Activated naive CD8-positive, alpha-beta T cell (primary cell): Measurements from ENCODE around the gene STX18.
A peak's percentile ranks its signal among the peaks of the same experiment; 100 is the strongest.
"Not testable (repeated sequence)": the region's sequence is repeated elsewhere in the genome, so short reads cannot be mapped to it uniquely, and the experiment has no call there.

Experiments used
- H3K27ac Mint-ChIP-seq: one replicate; pipeline ENCODE4 v1.8.0; 2021; ENCODE audit warnings: mixed read lengths
- H3K27me3 Mint-ChIP-seq: one replicate; pipeline ENCODE4 v1.8.0; 2021; ENCODE audit warnings: mixed read lengths
- H3K36me3 Mint-ChIP-seq: one replicate; pipeline ENCODE4 v1.8.0; 2021; ENCODE audit warnings: mixed read lengths
- H3K4me1 Mint-ChIP-seq: one replicate; pipeline ENCODE4 v1.8.0; 2021; ENCODE audit warnings: low read depth, mixed read lengths
- H3K4me3 Mint-ChIP-seq: one replicate; pipeline ENCODE4 v1.8.0; 2021; ENCODE audit warnings: mild to moderate bottlenecking, mixed read lengths
- H3K9me3 Mint-ChIP-seq: one replicate; pipeline ENCODE4 v1.8.0; 2021; ENCODE audit warnings: low read depth, mixed read lengths

STX18 gene

DNA sequence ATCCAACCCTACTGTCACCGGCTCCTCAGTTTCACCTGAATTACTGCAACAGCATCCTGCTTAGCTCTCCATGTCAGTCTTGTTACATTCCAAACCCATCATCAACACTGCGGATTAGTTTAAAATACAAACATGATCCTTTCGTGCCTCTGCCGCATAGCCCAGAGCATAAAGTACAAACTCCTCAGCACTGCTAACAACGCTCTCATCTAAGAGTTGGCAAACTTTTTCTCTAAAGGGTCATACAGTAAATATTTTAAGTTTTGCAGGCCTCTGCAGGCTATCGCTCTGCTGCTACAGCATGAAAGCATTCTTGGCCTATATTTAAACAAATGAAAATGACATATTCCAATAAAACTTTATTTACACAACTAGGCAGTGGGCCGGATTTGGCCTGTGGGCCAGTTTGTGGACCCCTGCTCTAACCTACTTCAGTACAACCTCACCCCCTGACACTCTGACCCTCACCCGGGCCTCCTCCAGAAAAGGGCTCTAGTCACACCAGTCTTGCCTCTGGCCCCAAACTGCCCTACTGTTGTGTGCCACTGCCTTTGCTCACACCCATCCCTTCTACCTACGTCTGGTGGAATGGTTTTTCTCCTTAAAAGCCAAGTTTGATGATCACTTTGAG, 7.2 kb downstream of the STX18 start:
- Mint-ChIP-seq H3K27ac (no peak overlapping the region), H3K9me3 (no peaks in the 10 kb centered on the region), H3K36me3 (no peaks in the 10 kb centered on the region), H3K4me1 (peaks cover 39% of the 10 kb centered on the region), H3K27me3 (no peaks in the 10 kb centered on the region), H3K4me3 (no peak overlapping the region)

DNA sequence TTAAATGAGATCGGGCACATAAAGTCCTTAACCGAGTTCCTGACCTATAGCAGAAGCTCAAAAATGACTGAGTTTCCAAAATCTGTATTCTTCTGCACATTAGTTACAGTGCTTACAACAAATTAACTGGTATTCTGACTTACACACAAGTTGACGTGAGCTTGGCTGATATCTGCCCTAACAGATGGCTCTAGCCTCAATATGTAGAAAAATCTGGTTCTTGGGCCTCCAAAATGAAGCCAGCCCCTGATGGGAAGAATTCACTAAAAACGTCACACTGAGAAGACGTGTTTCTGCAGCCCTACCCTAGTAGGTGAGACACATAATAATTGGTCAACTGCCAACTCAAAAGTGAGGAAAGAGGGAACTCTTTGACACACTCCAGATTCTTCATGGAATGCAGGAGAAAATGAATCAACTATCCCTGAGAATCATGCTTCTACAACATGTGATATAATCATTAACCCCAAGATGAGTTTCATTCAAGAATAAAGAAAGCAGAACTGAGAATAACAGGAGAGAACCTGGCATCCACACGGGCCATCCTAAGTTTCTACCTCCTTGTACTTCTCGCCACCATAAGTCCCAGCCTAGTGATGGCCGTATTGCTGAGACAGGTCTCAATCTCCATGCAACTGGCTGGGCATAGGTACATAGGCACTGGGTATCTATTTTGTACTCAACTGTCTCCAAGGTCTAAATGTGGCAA, 8.2 kb downstream of the STX18 start:
- H3K27me3 Mint-ChIP-seq: no peaks in the 10 kb centered on the region

DNA sequence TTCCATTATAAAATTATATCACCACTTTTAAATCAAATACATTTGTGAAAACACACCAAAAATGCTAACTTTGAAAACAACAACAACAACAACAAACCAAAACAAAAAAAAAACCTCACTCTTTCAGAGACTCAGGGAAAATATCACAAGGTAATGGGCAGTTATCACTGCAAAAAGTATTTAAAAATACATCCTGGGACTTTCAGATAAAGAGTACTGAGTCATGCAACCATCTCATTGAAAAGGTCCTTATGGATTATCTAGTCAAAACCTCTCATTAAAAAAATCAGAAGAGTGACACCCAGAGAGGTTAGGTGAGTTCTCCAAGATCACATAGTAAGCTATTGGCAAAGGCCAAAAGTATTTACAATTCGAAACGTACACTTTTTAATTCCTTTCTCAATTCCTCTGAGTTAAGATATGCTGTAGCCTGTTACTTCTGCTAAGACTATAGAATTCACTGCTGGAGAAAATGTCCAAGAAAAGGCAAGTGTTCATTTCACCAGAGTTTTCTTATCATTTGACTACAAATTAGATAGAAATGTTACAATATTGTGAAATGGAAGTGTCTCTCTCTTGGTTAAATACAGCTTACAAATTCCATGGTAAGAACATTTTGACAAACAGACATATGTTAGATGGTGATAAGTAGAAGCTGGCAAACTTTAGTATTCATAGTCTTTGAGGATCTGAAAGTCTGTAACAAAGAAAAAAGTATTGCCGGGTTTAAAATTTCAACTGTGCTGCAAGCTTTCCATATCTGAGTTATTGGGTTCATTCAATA, 9.3 kb downstream of the STX18 start:
- H3K4me1 Mint-ChIP-seq: peaks cover 25% of the 10 kb centered on the region

More for the DNA sequence above, 8.2 kb downstream of the STX18 start:
- Mint-ChIP-seq H3K4me1 (peaks cover 30% of the 10 kb centered on the region), H3K36me3 (no peaks in the 10 kb centered on the region), H3K27ac (no peak overlapping the region), H3K9me3 (no peaks in the 10 kb centered on the region), H3K4me3 (no peak overlapping the region)

DNA sequence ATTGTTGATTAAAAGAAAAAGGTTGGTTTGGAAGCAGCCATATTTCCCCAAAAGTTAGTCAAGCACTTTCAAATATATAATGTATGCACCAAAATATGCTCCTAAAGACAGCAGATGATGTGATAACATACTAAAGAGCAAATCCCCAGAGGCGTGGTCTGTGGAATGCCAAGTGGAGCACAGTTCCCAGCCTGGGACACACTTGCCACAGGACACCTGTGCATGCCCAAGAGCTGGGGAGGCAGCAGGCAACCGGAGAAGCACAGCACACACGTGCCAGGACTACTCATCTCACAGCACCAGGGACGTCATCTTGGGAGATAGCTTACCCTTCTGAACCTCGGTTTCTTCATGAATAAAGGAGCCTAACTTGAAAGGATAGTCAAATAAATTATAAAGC, 12.5 kb downstream of the STX18 start:
- Mint-ChIP-seq H3K36me3 (peaks cover 11% of the 10 kb centered on the region), H3K27ac (no peak overlapping the region), H3K4me1 (peaks cover 22% of the 10 kb centered on the region), H3K27me3 (no peaks in the 10 kb centered on the region), H3K4me3 (no peak overlapping the region), H3K9me3 (no peaks in the 10 kb centered on the region)

More for the DNA sequence above, 9.3 kb downstream of the STX18 start:
- no peak overlapping the region for H3K27ac Mint-ChIP-seq
- no peaks in the 10 kb centered on the region for H3K9me3 Mint-ChIP-seq
- no peak overlapping the region for H3K4me3 Mint-ChIP-seq
- H3K27me3 Mint-ChIP-seq: no peaks in the 10 kb centered on the region
- no peaks in the 10 kb centered on the region for H3K36me3 Mint-ChIP-seq

DNA sequence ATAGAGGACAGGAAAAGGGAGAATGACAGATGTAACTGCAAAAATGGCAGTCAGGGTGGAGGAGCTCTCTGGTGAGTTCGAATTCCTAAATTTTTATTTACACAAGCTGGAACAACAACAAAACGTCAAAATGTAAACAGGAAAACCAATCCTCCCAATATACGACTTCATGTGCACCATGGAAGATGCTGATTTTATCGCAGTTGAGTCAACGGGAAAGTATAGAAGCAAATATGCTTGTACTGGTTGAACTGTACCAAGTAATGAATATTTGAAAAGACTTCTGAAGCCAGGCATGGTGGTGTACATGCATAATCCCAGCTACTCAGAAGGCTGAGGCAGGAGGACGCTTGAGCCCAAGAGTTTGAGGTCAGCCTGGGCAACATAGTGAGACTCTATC, 15.4 kb downstream of the STX18 start:
- peaks cover 32% of the 10 kb centered on the region for H3K4me1 Mint-ChIP-seq
- H3K36me3 Mint-ChIP-seq: peaks cover 11% of the 10 kb centered on the region
- no peak overlapping the region for H3K4me3 Mint-ChIP-seq

DNA sequence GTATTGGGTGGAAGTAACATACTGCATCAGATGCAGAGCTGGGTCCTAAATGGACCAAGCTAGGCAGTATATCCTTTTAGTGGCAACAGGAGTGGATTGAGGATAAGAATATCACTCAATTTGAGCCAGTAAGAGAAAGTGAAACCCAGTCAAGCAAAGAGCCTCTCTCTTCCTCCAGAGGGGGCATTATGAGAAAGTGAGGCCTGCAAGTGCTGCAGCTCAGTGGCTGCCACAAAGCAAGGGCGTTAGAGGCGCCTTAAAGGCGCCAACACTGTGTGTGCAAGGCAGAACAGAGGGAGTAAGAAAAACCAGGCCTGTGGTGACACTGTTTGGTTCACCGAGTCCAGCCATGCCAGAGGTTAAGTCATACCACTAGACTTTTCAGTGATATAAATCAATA, 17.5 kb downstream of the STX18 start:
- Mint-ChIP-seq H3K27ac (peak overlapping the region; percentile 25), H3K27me3 (no peaks in the 10 kb centered on the region), H3K4me3 (no peak overlapping the region), H3K4me1 (peaks cover 49% of the 10 kb centered on the region), H3K36me3 (peaks cover 15% of the 10 kb centered on the region), H3K9me3 (no peaks in the 10 kb centered on the region)

More for the DNA sequence above, 15.4 kb downstream of the STX18 start:
- Mint-ChIP-seq H3K9me3 (no peaks in the 10 kb centered on the region), H3K27ac (no peak overlapping the region), H3K27me3 (no peaks in the 10 kb centered on the region)

DNA sequence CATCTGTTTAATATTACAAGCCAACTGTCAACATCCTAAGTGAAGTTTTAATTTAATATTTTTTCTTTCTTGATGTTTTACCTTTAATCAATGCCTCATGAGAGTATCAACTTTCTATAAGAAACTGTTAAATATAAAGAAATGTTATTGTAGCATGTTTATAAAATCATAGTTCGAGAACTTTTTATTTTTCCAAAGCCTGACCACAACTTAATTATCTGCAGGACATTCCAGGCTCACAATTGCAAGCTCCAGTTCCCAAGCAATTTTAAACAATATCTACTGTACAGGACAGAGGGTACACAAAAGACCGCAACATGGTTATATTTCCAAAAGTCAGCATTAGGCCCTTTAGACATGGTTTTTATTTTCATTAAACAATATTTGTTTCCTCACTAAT, 20.1 kb downstream of the STX18 start:
- H3K9me3 Mint-ChIP-seq: no peaks in the 10 kb centered on the region
- H3K4me1 Mint-ChIP-seq: peaks cover 64% of the 10 kb centered on the region
- peaks cover 15% of the 10 kb centered on the region for H3K36me3 Mint-ChIP-seq
- no peak overlapping the region for H3K4me3 Mint-ChIP-seq
- H3K27me3 Mint-ChIP-seq: no peaks in the 10 kb centered on the region
- H3K27ac Mint-ChIP-seq: no peak overlapping the region

DNA sequence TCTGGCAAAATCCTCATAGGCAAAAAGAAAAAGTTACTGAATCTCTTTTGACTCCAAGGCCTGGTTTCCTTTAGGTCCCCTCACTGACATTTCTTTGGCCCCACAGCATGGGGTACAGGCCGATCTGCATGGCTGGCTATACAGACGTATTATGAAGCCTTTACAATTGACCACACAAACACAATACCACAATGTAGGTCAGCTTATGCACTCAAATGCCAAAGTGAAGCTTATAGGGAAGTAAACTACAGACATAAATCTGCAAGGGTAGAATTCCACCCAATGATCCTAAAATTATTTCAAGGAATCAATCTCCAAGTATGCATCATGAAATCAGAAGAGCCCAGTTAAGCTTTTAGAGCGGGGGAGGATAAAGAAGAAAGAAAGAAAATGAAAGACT, 20.7 kb downstream of the STX18 start:
- no peak overlapping the region for H3K4me3 Mint-ChIP-seq
- peaks cover 62% of the 10 kb centered on the region for H3K4me1 Mint-ChIP-seq
- H3K27me3 Mint-ChIP-seq: no peaks in the 10 kb centered on the region
- peaks cover 12% of the 10 kb centered on the region for H3K36me3 Mint-ChIP-seq
- no peaks in the 10 kb centered on the region for H3K9me3 Mint-ChIP-seq
- H3K27ac Mint-ChIP-seq: peak overlapping the region; percentile 25

DNA sequence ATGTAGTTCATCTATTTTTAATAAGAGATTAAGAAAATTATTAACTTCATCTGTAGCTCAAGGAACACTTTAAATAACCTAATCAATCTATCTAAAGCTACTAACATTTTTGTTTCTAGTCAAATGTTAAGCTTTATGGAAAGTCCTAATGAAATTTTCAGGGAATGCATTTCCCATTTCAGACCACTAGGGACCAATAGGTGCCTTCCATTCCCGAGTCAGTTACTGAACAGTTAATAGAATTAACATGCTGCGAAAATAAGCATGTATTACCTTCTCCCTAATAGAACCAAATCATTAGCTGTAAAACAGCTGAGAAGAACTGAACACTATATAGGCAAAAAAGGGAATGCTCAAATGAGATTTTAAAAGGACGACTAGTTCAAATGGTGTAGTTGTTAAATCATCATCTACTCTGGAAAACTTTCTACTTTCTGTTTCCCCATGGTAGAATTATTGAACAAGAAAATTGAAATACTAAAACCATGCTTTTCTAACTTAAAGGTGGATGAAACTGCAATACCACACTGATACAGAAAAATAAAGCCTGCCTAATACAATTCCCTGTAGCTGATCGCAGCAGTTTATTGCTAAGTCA, 22.5 kb downstream of the STX18 start:
- peaks cover 55% of the 10 kb centered on the region for H3K4me1 Mint-ChIP-seq
- no peaks in the 10 kb centered on the region for H3K27me3 Mint-ChIP-seq
- H3K27ac Mint-ChIP-seq: no peak overlapping the region
- H3K4me3 Mint-ChIP-seq: no peak overlapping the region
- H3K36me3 Mint-ChIP-seq: peaks cover 4% of the 10 kb centered on the region
- H3K9me3 Mint-ChIP-seq: no peaks in the 10 kb centered on the region

DNA sequence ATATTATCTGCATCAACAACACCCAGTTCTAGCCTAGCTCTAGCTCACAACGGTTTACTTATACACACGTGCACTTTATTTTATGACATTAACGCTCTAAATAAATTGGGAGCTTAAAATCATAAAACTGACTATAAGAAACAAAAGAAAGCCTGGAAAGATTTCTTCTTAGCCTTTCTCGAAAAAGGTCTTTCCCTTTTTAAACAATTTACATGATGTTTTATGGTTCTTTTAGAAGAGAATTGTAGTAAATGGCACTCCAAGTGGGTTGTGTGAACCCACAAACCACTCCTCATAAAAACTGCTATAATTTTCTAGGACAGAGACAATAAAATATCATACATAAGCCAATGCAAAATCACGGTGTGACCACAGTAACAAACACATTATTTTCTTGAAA, 23.1 kb downstream of the STX18 start:
- H3K9me3 Mint-ChIP-seq: no peaks in the 10 kb centered on the region
- H3K4me1 Mint-ChIP-seq: peaks cover 53% of the 10 kb centered on the region
- no peak overlapping the region for H3K27ac Mint-ChIP-seq
- no peaks in the 10 kb centered on the region for H3K27me3 Mint-ChIP-seq
- peaks cover 6% of the 10 kb centered on the region for H3K36me3 Mint-ChIP-seq
- no peak overlapping the region for H3K4me3 Mint-ChIP-seq

DNA sequence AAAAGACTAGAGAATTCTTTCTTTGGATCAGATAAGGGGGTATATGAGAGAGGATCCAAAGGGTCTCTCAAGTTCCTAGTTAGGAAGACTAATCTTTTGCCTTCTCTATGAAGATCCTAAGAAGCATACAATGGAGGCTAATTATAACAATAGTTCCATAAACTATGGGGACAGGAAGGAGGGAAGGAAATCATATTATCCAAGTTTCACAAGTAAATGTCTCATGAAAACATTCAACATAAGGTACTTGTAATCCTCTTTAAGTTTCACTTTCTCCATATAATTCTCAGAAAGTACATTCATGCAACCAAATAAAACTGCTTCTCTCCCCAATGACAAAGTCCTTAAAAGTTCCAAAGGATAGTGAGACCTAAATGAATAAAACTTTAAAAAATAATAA, 27.1 kb downstream of the STX18 start:
- Mint-ChIP-seq H3K9me3 (no peaks in the 10 kb centered on the region), H3K36me3 (peaks cover 5% of the 10 kb centered on the region), H3K4me1 (peaks cover 29% of the 10 kb centered on the region), H3K27ac (no peak overlapping the region), H3K4me3 (no peak overlapping the region), H3K27me3 (no peaks in the 10 kb centered on the region)

DNA sequence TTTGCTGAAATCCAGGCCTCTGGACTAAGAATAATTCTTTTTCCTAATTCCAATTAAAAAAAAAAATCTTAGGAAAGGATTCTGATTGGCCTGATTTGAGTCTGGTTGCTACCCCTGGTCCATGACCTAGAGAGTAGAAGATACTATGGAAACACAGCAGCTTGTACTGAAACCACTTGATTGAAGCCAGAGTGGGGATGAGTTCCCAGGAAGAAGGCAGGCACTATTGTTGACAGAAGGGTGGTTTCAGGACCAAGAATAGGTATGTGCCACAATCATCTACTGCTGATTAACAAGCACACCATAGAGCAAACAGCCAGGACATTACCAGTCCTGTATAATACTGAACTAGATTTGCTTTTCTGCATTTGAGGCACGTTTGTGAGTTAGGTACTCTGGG, 29.6 kb downstream of the STX18 start:
- H3K27ac Mint-ChIP-seq: no peak overlapping the region
- H3K4me1 Mint-ChIP-seq: peaks cover 16% of the 10 kb centered on the region
- no peaks in the 10 kb centered on the region for H3K9me3 Mint-ChIP-seq
- peaks cover 10% of the 10 kb centered on the region for H3K36me3 Mint-ChIP-seq
- H3K4me3 Mint-ChIP-seq: no peak overlapping the region
- H3K27me3 Mint-ChIP-seq: no peaks in the 10 kb centered on the region

DNA sequence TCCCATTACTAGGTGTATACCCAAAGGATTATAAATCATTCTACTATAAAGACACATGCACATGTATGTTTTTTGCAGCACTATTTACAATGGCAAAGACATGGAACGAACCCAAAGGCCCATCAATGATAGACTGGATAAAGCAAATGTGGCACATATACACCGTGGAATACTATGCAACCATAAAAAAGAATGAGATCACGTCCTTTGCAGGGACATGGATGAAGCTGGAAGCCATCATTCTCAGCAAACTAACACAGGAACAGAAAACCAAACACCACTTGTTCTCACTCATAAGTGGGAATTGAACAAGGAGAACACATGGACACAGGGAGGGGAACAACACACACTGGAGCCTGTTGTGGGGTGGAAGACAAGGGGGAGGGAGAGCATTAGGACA, 31.2 kb downstream of the STX18 start:
- not testable (repeated sequence) for H3K4me1 Mint-ChIP-seq, H3K27me3 Mint-ChIP-seq, H3K9me3 Mint-ChIP-seq, H3K27ac Mint-ChIP-seq, H3K4me3 Mint-ChIP-seq, H3K36me3 Mint-ChIP-seq

DNA sequence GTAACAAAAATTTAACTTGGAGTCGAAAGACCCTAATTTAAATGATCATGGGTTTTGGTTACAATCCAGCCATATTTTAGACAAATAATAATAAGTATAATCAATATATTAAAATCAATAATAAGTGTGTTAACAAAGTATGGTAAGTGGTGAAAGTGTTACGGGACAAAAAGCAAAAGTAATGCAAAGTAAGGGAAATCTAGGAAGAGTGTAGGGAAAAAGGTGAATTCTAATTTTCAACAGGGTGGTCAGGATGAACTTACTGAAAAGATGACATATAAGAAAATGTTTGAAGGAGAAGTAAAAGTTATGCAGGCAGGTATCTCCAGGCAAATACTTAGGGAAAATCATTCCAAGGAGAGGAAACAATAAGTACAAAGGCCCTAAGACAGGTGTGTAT, 32.3 kb downstream of the STX18 start:
- H3K27ac Mint-ChIP-seq: no peak overlapping the region
- H3K4me3 Mint-ChIP-seq: no peak overlapping the region
- no peaks in the 10 kb centered on the region for H3K27me3 Mint-ChIP-seq
- H3K4me1 Mint-ChIP-seq: peaks cover 5% of the 10 kb centered on the region
- peaks cover 12% of the 10 kb centered on the region for H3K36me3 Mint-ChIP-seq
- no peaks in the 10 kb centered on the region for H3K9me3 Mint-ChIP-seq

DNA sequence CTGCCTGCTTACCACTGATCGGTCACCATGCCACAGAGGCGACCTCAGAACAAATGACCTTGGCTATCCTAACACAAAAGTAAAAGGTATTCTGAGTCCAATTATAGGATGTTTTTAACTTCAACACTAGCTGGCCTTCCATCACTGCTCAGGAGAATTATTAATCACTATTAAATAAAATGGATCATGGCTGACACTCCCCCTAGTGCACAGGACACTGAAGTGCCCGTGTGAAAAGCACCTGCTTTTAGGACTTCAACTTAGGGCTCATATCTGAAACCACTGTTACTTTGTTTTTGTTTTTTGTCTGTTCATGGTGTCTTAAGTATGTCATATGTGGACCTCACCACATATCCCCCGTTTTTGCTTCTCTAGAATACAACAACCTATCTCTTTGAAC, 33.9 kb downstream of the STX18 start:
- Mint-ChIP-seq H3K9me3 (no peaks in the 10 kb centered on the region), H3K27ac (no peak overlapping the region), H3K27me3 (no peaks in the 10 kb centered on the region), H3K36me3 (peaks cover 10% of the 10 kb centered on the region), H3K4me3 (no peak overlapping the region), H3K4me1 (peaks cover 7% of the 10 kb centered on the region)
